ENCODE results near the gene SNX4.

- TF ChIP-seq CTCF (conservative IDR thresholded peaks at IDR 0.05; ENCODE audit: low read length) = no peak
- no peak for TF ChIP-seq EZH2phosphoT487 (IDR thresholded peaks at IDR 0.05; ENCODE audit: borderline replicate concordance, low read depth, low read length)
Observed at GRCh38 chr3:125512135-125512920, 7.7 kb downstream of the SNX4 start.

All from OCI-LY7 (cell line).